ENCODE results near the gene VCAN.

Gene VCAN

DNA sequence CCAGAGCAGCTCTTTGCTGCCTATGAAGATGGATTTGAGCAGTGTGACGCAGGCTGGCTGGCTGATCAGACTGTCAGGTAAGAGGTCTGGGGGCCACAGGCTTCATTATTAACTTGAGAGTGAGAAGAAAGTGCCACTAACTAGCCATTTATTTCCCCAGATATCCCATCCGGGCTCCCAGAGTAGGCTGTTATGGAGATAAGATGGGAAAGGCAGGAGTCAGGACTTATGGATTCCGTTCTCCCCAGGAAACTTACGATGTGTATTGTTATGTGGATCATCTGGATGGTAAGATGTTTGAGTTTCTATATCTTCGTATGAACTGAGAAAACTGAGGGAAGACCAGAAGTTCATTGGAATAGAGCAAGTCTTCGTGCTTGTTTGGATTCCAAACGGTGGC lies 22.1 kb downstream of the VCAN start:
- H3K27me3 ChIP-seq (ENCODE audit: insufficient read depth, poor library complexity, severe bottlenecking), result no peaks in the 10 kb centered on the region
- H3K9me3 ChIP-seq (ENCODE audit: severe bottlenecking), result no peaks in the 10 kb centered on the region
- no peak for DNase-seq (ENCODE audit: low spot score)
- ATAC-seq (ENCODE audit: low read depth), result no peak
- H3K27ac ChIP-seq (ENCODE audit: poor library complexity, severe bottlenecking), result no peak overlapping the region
- H3K4me1 ChIP-seq (ENCODE audit: insufficient read depth, poor library complexity, severe bottlenecking), result peaks cover 5% of the 10 kb centered on the region
- H3K36me3 ChIP-seq (ENCODE audit: low read depth), result no peaks in the 10 kb centered on the region
- no peak overlapping the region for H3K4me3 ChIP-seq (ENCODE audit: severe bottlenecking)
- TF ChIP-seq CTCF (IDR thresholded peaks at IDR 0.05; ENCODE audit: poor library complexity, severe bottlenecking), result no peak

DNA sequence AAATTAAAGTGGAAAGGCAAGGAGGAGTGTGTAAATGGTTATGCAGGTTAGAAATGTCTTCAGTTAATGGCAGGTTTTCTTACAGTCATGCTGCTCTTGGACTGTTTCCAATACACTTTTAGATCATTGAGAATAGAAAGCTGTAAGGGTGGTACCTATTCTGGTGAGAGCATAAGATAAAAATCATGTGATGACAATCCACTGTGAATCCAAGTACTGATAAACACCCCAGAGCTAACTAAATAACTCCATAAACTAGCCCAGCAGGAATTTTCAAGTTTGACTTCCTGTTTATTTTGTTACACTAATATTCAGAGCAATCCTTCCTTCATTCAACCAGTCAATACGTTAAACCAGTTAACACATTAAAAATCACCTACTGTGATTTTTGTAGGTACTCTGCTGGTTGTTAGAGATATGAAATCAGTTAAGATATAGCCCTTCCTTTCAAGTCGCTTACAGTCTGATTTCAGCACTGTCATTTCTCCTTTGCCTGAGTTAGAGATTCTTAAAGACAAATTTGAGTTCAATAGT lies 22.6 kb downstream of the VCAN start:
- H3K36me3 ChIP-seq (ENCODE audit: low read depth), result no peaks in the 10 kb centered on the region
- TF ChIP-seq CTCF (IDR thresholded peaks at IDR 0.05; ENCODE audit: poor library complexity, severe bottlenecking), result no peak

DNA sequence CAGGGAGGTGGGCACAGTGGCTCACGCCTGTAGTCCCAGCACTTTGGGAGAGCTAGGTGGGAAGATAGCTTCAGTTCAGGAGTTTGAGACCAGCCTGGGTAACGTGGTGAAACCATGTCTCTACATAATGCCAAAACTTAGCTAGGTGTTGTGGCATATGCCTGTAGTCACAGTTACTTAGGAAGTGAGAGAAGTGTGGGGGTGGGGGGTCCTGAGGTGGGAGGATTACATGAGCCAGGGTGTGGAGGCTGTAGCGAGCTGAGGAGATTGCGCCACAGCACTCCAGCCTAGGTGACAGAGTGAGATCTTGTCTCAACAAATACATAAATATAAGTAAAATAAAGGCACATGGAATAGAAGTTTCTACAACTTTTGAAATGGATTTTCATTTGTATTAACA lies 23.1 kb downstream of the VCAN start:
- Histone ChIP-seq H3K4me1 (ENCODE audit: insufficient read depth, poor library complexity, severe bottlenecking) (peaks cover 5% of the 10 kb centered on the region), H3K27ac (ENCODE audit: poor library complexity, severe bottlenecking) (no peak overlapping the region), H3K4me3 (ENCODE audit: severe bottlenecking) (no peak overlapping the region), H3K36me3 (ENCODE audit: low read depth) (no peaks in the 10 kb centered on the region), H3K9me3 (ENCODE audit: severe bottlenecking) (no peaks in the 10 kb centered on the region), H3K27me3 (ENCODE audit: insufficient read depth, poor library complexity, severe bottlenecking) (no peaks in the 10 kb centered on the region)
- no peak for TF ChIP-seq CTCF (IDR thresholded peaks at IDR 0.05; ENCODE audit: poor library complexity, severe bottlenecking)
- ATAC-seq (ENCODE audit: low read depth) (no peak), DNase-seq (ENCODE audit: low spot score) (no peak)

More for the DNA sequence above, 22.6 kb downstream of the VCAN start:
- H3K4me3 ChIP-seq (ENCODE audit: severe bottlenecking), result no peak overlapping the region
- no peaks in the 10 kb centered on the region for H3K9me3 ChIP-seq (ENCODE audit: severe bottlenecking)
- no peaks in the 10 kb centered on the region for H3K27me3 ChIP-seq (ENCODE audit: insufficient read depth, poor library complexity, severe bottlenecking)
- peaks cover 5% of the 10 kb centered on the region for H3K4me1 ChIP-seq (ENCODE audit: insufficient read depth, poor library complexity, severe bottlenecking)
- H3K27ac ChIP-seq (ENCODE audit: poor library complexity, severe bottlenecking), result no peak overlapping the region
- ATAC-seq (ENCODE audit: low read depth) (no peak), DNase-seq (ENCODE audit: low spot score) (no peak)

GRCh38 chr5:83496626-83497025 lies 25.1 kb downstream of the VCAN start:
- Histone ChIP-seq H3K4me3 (ENCODE audit: severe bottlenecking) (no peak overlapping the region), H3K27ac (ENCODE audit: poor library complexity, severe bottlenecking) (no peak overlapping the region), H3K4me1 (ENCODE audit: insufficient read depth, poor library complexity, severe bottlenecking) (peaks cover 5% of the 10 kb centered on the region), H3K27me3 (ENCODE audit: insufficient read depth, poor library complexity, severe bottlenecking) (no peaks in the 10 kb centered on the region), H3K36me3 (ENCODE audit: low read depth) (no peaks in the 10 kb centered on the region), H3K9me3 (ENCODE audit: severe bottlenecking) (no peaks in the 10 kb centered on the region)
- DNase-seq (ENCODE audit: low spot score) (no peak), ATAC-seq (ENCODE audit: low read depth) (0 out of 3 replicates have a peak, but pooled peaks have one; percentile 19)
- no peak for TF ChIP-seq CTCF (IDR thresholded peaks at IDR 0.05; ENCODE audit: poor library complexity, severe bottlenecking)

- ATAC-seq (ENCODE audit: low read depth), result no peak
- DNase-seq (ENCODE audit: low spot score), result no peak
- Histone ChIP-seq H3K9me3 (ENCODE audit: severe bottlenecking) (no peaks in the 10 kb centered on the region), H3K27me3 (ENCODE audit: insufficient read depth, poor library complexity, severe bottlenecking) (no peaks in the 10 kb centered on the region), H3K36me3 (ENCODE audit: low read depth) (no peaks in the 10 kb centered on the region), H3K27ac (ENCODE audit: poor library complexity, severe bottlenecking) (no peak overlapping the region), H3K4me3 (ENCODE audit: severe bottlenecking) (no peak overlapping the region), H3K4me1 (ENCODE audit: insufficient read depth, poor library complexity, severe bottlenecking) (peaks cover 5% of the 10 kb centered on the region)
- no peak for TF ChIP-seq CTCF (IDR thresholded peaks at IDR 0.05; ENCODE audit: poor library complexity, severe bottlenecking)
These were observed 27.0 kb downstream of the VCAN start for GRCh38 chr5:83498585-83498984.
